OCI-LY1 (cell line): Measurements from ENCODE around the gene GGT1.
"Not testable (repeated sequence)": the region's sequence is repeated elsewhere in the genome, so short reads cannot be mapped to it uniquely, and the experiment has no call there.

Experiments
- H2AFZ ChIP-seq: fragments of 200-600 bp; sonication (generic), shearing (Covaris generic); 2 replicates; pipeline ENCODE4 v1.6.0; 2014; ENCODE audit warnings: antibody characterized with exemption, mild to moderate bottlenecking, low read length
- H3F3A ChIP-seq: fragments of 200-600 bp; sonication (generic), shearing (Covaris generic); 2 replicates; pipeline ENCODE4 v1.6.0; 2014; ENCODE audit warnings: mild to moderate bottlenecking, antibody characterized with exemption, low read length, moderate library complexity; ENCODE audit not compliant: insufficient read depth
- H3K27ac ChIP-seq: fragments of 200-600 bp; sonication (generic); 2 replicates; pipeline ENCODE4 v1.5.1; 2014; ENCODE audit warnings: low read length, mixed run types, mild to moderate bottlenecking, low read depth; ENCODE audit not compliant: poor library complexity, severe bottlenecking
- H3K27me3 ChIP-seq: fragments of 200-600 bp; sonication (generic); 2 replicates; pipeline ENCODE4 v1.6.0; 2014; ENCODE audit warnings: antibody characterized with exemption, mild to moderate bottlenecking, low read length, moderate library complexity; ENCODE audit not compliant: insufficient read depth
- H3K36me3 ChIP-seq: fragments of 200-600 bp; sonication (generic); 2 replicates; pipeline ENCODE4 v1.6.1; 2014; ENCODE audit warnings: mild to moderate bottlenecking, antibody characterized with exemption, low read length, moderate library complexity, mixed read lengths; ENCODE audit not compliant: insufficient read depth
- H3K4me1 ChIP-seq: fragments of 200-600 bp; sonication (generic); 2 replicates; pipeline ENCODE4 v1.5.1; 2014; ENCODE audit warnings: mild to moderate bottlenecking, low read length, moderate library complexity; ENCODE audit not compliant: insufficient read depth, severe bottlenecking
- H3K4me2 ChIP-seq: fragments of 200-600 bp; sonication (generic), shearing (Covaris generic); 2 replicates; pipeline ENCODE4 v1.6.1; 2014; ENCODE audit warnings: low read length
- H3K4me3 ChIP-seq: fragments of 200-600 bp; sonication (generic); 2 replicates; pipeline ENCODE4 v1.5.1; 2014; ENCODE audit warnings: low read length, low read depth, mild to moderate bottlenecking, mixed read lengths; ENCODE audit not compliant: poor library complexity, severe bottlenecking
- H3K79me2 ChIP-seq: fragments of 200-600 bp; shearing (Covaris generic); 2 replicates; pipeline ENCODE4 v1.6.1; 2016; ENCODE audit warnings: mixed run types, low read length, mixed read lengths; ENCODE audit not compliant: insufficient read depth
- H3K9ac ChIP-seq: fragments of 200-600 bp; sonication (generic), shearing (Covaris generic); 2 replicates; pipeline ENCODE4 v1.6.1; 2014; ENCODE audit warnings: mild to moderate bottlenecking, low read length, mixed read lengths
- H3K9me2 ChIP-seq: fragments of 200-600 bp; sonication (generic), shearing (Covaris generic); 2 replicates; pipeline ENCODE4 v1.6.1; 2014; ENCODE audit warnings: low read depth, mild to moderate bottlenecking, low read length, mixed read lengths
- H3K9me3 ChIP-seq: fragments of 200-600 bp; shearing (Covaris generic); 2 replicates; pipeline ENCODE4 v1.6.1; 2014; ENCODE audit warnings: low read length, mixed read lengths
- H4K20me1 ChIP-seq: fragments of 200-600 bp; sonication (generic), shearing (Covaris generic); 2 replicates; pipeline ENCODE4 v1.6.0; 2016; ENCODE audit warnings: mild to moderate bottlenecking, low read length; ENCODE audit not compliant: insufficient read depth
- CTCF ChIP-seq: fragments of 200-600 bp; sonication (generic), shearing (Covaris generic); IDR thresholded peaks from 2 replicates; pipeline ENCODE4 v1.5.1; 2017; ENCODE audit warnings: mild to moderate bottlenecking, antibody characterized with exemption, low read length, moderate library complexity, mixed read lengths

GGT1 gene

GRCh38 chr22:24629069-24629468 is 26.1 kb downstream of the GGT1 start:
- H3K9me2 ChIP-seq, H3K36me3 ChIP-seq, H3K4me2 ChIP-seq, H4K20me1 ChIP-seq, H3K79me2 ChIP-seq, H3K4me1 ChIP-seq, H3F3A ChIP-seq, H3K27ac ChIP-seq, H3K4me3 ChIP-seq, H2AFZ ChIP-seq, H3K9me3 ChIP-seq, H3K27me3 ChIP-seq, H3K9ac ChIP-seq: not testable (repeated sequence)
- peak; percentile 22; the same call in 1 of the 2 replicates for TF ChIP-seq CTCF

- not testable (repeated sequence) for H3K4me2 ChIP-seq, H3F3A ChIP-seq, H3K9me3 ChIP-seq
Observed at GRCh38 chr22:24630812-24631427, 27.9 kb downstream of the GGT1 start.

GRCh38 chr22:24631430-24632122 is 28.6 kb downstream of the GGT1 start:
- not testable (repeated sequence) for H3K9ac ChIP-seq

More at GRCh38 chr22:24630812-24631427, 27.9 kb downstream of the GGT1 start:
- H3K9ac ChIP-seq, H3K27me3 ChIP-seq, H3K9me2 ChIP-seq, H3K36me3 ChIP-seq, H4K20me1 ChIP-seq, H3K4me3 ChIP-seq, H2AFZ ChIP-seq, H3K79me2 ChIP-seq, H3K27ac ChIP-seq, H3K4me1 ChIP-seq: not testable (repeated sequence)

GRCh38 chr22:24632642-24633041 is 29.6 kb downstream of the GGT1 start:
- not testable (repeated sequence) for H3K36me3 ChIP-seq, H3F3A ChIP-seq, H3K27ac ChIP-seq, H3K79me2 ChIP-seq, H3K9me3 ChIP-seq, H3K4me2 ChIP-seq, H3K4me3 ChIP-seq, H2AFZ ChIP-seq, H3K9ac ChIP-seq, H4K20me1 ChIP-seq, H3K4me1 ChIP-seq, H3K27me3 ChIP-seq, H3K9me2 ChIP-seq

More at GRCh38 chr22:24631430-24632122, 28.6 kb downstream of the GGT1 start:
- H3K9me2 ChIP-seq, H2AFZ ChIP-seq, H3K9me3 ChIP-seq, H3K27ac ChIP-seq, H3K79me2 ChIP-seq, H3K27me3 ChIP-seq, H3K4me1 ChIP-seq, H4K20me1 ChIP-seq, H3K36me3 ChIP-seq, H3F3A ChIP-seq, H3K4me2 ChIP-seq, H3K4me3 ChIP-seq: not testable (repeated sequence)

- peak overlapping the region; percentile 66 for H3K27ac ChIP-seq
Observed at GRCh38 chr22:24633231-24634023, 30.4 kb downstream of the GGT1 start.

More at GRCh38 chr22:24633231-24634023, 30.4 kb downstream of the GGT1 start:
- not testable (repeated sequence) for H3F3A ChIP-seq, H2AFZ ChIP-seq, H3K27me3 ChIP-seq, H3K36me3 ChIP-seq, H3K79me2 ChIP-seq, H3K9me3 ChIP-seq, H3K4me1 ChIP-seq, H3K4me2 ChIP-seq, H4K20me1 ChIP-seq, H3K4me3 ChIP-seq, H3K9ac ChIP-seq, H3K9me2 ChIP-seq
